HUES6 (cell line): ENCODE data around the gene ATP8B3.
A peak's percentile ranks its signal among the peaks of the same experiment; 100 is the strongest.

Source experiments
- H3K27ac ChIP-seq: 2 replicates; pipeline ENCODE4 v1.7.0; 2013; ENCODE audit warnings: low read depth, mild to moderate bottlenecking, low read length, inconsistent platforms
- H3K27me3 ChIP-seq: 2 replicates; pipeline ENCODE4 v1.6.1; 2013; ENCODE audit warnings: low read length; ENCODE audit not compliant: control insufficient read depth, insufficient read depth
- H3K36me3 ChIP-seq: 2 replicates; pipeline ENCODE4 v1.6.1; 2013; ENCODE audit warnings: low read length; ENCODE audit not compliant: control insufficient read depth, insufficient read depth
- H3K4me1 ChIP-seq: 2 replicates; pipeline ENCODE4 v1.6.1; 2013; ENCODE audit warnings: low read length; ENCODE audit not compliant: control insufficient read depth, insufficient read depth
- H3K4me3 ChIP-seq: 2 replicates; pipeline ENCODE4 v1.5.1; 2013; ENCODE audit warnings: low read depth, low read length
- H3K9ac ChIP-seq: one replicate; pipeline ENCODE4 v1.6.1; 2013; ENCODE audit warnings: mild to moderate bottlenecking, low read length
- H3K9me3 ChIP-seq: 2 replicates; pipeline ENCODE4 v1.6.1; 2013; ENCODE audit warnings: low read depth, low read length; ENCODE audit not compliant: control insufficient read depth, insufficient read depth

ATP8B3 gene

DNA sequence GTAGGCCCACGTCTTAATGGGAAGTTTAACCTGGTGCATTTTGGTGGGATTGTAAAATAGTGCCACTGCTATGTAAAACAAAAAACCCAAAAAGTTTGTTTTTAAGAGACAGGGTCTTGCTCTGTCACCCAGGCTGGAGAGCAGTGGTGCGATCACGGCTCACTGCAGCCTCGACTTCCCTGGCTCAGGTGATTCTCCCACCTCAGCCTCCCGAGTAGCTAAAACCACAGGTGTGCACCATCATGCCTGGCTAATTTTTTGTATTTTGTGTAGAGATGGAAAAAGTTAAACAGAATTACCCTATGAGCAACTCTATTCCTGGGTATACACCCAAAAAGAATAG lies 37.0 kb upstream of the ATP8B3 start:
- Histone ChIP-seq H3K9me3 (no peaks in the 10 kb centered on the region), H3K27me3 (no peaks in the 10 kb centered on the region), H3K4me3 (peak overlapping the region; percentile 12; the same call in 1 of the 2 replicates), H3K9ac (peak overlapping the region; percentile 26), H3K36me3 (no peaks in the 10 kb centered on the region), H3K4me1 (peaks cover 21% of the 10 kb centered on the region), H3K27ac (no peak overlapping the region)

DNA sequence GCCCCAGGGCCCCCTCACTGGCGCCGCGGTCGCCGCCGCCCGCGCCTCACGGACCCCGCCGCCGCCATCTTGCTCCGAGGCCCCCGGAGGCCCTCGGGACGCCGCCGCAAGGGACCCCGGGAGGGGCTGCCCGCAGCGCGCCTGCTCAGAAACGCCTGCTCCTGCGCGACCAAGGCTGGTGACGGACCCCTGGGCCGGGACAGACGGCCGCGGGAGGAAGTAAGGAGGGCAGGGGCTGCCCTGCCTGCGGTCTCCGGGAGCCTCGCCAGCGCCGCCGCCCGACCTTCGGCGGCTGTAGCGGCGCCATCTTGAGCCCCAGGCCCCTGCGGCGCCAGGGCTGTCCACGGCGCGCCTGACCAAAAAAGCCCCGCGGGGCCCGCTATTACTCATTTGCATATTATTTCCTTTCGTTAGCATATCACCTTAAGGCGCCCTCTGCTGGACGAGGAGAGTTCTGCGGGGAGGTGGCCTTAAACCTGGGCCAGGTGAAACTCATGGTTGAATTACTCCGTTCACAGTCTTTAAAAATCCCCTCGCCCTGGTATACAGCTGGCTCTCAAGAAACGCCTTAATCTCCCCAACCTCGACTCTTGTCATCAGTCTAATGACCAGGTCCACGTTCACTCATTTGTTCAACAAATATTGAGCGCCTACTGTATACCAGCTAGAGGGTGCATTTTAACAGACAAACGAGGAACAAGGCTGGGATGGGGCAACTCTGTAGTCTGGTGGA lies 36.5 kb upstream of the ATP8B3 start, which contains the start of gene REXO1:
Gene REXO1, minus strand, starts transcription at position 85 of the 733 bp plus-strand sequence. CDS start 125 bp downstream, outside the sequence.
- peaks cover 19% of the 10 kb centered on the region for H3K4me1 ChIP-seq
- no peaks in the 10 kb centered on the region for H3K36me3 ChIP-seq
- H3K9ac ChIP-seq, result peak within 1 kb of the TSS; percentile 100
- H3K9me3 ChIP-seq, result no peaks in the 10 kb centered on the region
- peak within 1 kb of the TSS; percentile 99 for H3K4me3 ChIP-seq
- H3K27me3 ChIP-seq, result no peaks in the 10 kb centered on the region
- peak within 1 kb of the TSS; percentile 100 for H3K27ac ChIP-seq

DNA sequence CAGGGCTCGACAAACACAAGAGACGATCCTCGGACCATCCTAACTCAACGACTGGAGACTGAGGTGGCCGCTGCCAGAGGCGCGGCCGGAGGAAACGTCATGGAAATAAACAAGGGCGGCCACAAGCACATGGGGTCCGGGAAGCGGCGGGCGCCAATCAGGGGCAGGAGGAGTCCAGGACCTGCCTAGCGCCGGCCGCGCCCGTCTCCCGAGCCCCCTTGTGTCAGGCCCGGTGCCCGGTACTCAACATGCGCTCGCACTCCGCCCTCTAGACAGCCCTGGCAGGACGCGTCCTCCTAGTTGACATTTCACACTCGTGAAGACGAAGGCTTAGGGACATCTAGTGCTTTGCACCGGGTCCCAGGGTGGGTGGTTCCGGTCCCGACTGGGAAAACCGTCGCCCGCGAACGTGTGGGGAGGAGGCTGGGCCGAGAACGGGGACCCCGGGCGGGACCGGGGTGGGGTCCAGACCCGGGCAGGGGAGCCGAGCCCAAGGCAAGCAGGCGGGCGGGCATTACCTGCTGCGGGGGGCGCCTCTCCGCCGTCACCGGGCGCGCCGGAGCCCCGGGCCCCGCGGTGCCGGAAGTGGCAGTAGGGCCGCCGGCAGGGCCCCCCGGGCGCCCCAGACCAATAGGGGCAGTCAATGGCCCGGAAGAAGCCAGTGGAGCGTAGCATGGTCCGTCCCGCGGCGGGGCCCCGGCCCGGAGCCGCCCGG lies 35.8 kb upstream of the ATP8B3 start:
- Histone ChIP-seq H3K27me3 (no peaks in the 10 kb centered on the region), H3K4me3 (peak overlapping the region; percentile 99), H3K27ac (peak overlapping the region; percentile 100; the same call in 1 of the 2 replicates), H3K9ac (peak overlapping the region; percentile 100), H3K36me3 (no peaks in the 10 kb centered on the region), H3K9me3 (no peaks in the 10 kb centered on the region), H3K4me1 (peaks cover 15% of the 10 kb centered on the region)

DNA sequence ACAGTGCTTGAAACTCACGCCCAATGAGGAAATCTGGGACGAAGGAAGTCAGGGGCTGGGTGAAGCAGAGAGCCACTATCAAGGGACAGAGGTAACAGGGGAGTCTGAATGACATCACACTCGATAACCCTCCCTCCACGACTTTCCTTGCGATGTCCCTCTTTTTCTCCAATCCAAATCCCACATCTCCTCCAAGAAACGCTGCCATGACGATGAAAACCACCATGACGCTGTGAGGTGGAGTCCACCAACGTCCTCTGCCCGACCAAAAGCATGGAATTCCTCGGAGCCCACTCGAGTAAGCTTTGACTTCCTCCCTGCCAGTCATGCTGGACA lies 35.2 kb upstream of the ATP8B3 start:
- H3K27me3 ChIP-seq, result no peaks in the 10 kb centered on the region
- H3K27ac ChIP-seq, result peak overlapping the region; percentile 100; the same call in 1 of the 2 replicates
- H3K4me3 ChIP-seq, result peak overlapping the region; percentile 99
- peaks cover 13% of the 10 kb centered on the region for H3K4me1 ChIP-seq
- H3K9me3 ChIP-seq, result no peaks in the 10 kb centered on the region
- peak overlapping the region; percentile 100 for H3K9ac ChIP-seq
- no peaks in the 10 kb centered on the region for H3K36me3 ChIP-seq

DNA sequence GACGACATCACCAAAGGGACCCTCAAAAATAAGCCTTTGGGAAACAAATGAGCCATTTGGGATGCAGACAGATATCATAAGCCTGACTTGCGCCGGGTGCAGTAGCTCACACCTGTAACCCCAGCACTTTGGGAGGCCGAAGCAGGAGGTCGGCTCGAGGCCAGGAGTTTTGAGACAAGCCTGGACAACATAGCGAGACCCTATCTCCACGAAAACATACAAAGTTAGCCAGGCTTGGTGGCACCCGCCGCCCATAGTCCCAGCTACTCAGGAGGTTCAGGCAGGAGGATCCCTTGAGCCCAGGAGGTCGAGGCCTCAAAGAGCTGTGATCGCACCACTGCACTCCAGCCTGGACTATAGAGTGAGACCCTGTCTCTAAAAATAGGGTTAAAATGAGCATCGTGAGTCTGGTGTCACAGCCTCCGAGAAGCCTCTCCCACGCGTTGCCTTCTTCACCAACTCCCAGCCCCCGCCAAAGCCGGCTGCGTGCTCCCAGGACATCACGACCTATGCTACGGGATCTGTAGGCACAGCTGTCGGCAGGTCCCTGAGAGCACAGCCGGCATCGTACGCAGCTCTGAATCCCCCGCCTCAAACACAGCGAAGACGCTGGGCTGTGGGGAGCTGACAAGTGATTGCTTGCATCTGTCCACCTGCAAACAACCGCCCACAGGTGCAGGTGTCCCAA lies 34.6 kb upstream of the ATP8B3 start:
- H3K27me3 ChIP-seq, result no peaks in the 10 kb centered on the region
- no peaks in the 10 kb centered on the region for H3K9me3 ChIP-seq
- no peak overlapping the region for H3K27ac ChIP-seq
- peak overlapping the region; percentile 100 for H3K9ac ChIP-seq
- H3K36me3 ChIP-seq, result no peaks in the 10 kb centered on the region
- peak overlapping the region; percentile 99 for H3K4me3 ChIP-seq
- H3K4me1 ChIP-seq, result peaks cover 10% of the 10 kb centered on the region

DNA sequence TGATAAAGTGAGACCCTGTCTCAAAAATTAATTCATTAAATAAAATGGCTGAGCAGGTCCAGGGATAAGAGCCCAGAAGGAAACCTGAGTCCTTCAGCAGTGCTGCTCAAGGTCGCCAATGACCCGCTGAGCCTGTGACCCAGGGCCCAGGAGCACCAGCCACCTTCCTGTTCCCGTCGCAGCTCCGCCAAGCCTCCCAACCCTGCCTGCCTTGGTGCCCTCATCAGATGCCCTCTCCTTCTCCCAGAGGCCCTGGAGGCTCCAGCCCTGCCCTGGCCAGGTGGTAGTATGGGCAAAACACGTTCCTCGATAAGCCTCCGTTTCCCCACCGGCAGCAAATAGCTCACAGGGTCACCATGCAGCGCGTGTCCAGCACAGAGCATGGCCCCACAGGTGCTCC lies 33.6 kb upstream of the ATP8B3 start:
- Histone ChIP-seq H3K27ac (no peak overlapping the region), H3K4me3 (no peak overlapping the region), H3K9ac (no peak overlapping the region), H3K27me3 (no peaks in the 10 kb centered on the region), H3K4me1 (peaks cover 10% of the 10 kb centered on the region), H3K36me3 (no peaks in the 10 kb centered on the region), H3K9me3 (no peaks in the 10 kb centered on the region)

DNA sequence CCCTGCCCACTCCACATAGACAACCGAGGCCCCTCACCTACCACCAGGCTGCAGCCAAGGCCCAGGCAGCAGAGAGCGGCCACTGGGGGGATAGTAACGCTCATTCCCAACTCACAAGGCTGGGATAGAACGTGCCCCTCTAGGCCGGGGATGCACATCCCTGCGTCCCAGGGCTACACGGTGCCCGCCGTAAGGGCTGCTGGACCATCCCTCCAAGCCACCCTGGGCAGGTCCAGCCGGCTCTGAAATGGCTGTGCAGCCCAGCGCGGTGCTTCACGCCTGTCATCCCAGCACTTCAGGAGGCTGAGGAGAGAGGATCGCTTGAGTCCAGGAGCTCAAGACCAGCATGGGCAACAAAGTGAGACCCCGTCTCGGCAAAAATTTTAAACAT lies 33.0 kb upstream of the ATP8B3 start:
- Histone ChIP-seq H3K27ac (no peak overlapping the region), H3K9ac (no peak overlapping the region), H3K4me3 (no peak overlapping the region), H3K36me3 (0 out of 2 replicates have a peak, but pooled peaks cover under 1% of the 10 kb centered on the region), H3K27me3 (no peaks in the 10 kb centered on the region), H3K4me1 (peaks cover 10% of the 10 kb centered on the region), H3K9me3 (no peaks in the 10 kb centered on the region)

DNA sequence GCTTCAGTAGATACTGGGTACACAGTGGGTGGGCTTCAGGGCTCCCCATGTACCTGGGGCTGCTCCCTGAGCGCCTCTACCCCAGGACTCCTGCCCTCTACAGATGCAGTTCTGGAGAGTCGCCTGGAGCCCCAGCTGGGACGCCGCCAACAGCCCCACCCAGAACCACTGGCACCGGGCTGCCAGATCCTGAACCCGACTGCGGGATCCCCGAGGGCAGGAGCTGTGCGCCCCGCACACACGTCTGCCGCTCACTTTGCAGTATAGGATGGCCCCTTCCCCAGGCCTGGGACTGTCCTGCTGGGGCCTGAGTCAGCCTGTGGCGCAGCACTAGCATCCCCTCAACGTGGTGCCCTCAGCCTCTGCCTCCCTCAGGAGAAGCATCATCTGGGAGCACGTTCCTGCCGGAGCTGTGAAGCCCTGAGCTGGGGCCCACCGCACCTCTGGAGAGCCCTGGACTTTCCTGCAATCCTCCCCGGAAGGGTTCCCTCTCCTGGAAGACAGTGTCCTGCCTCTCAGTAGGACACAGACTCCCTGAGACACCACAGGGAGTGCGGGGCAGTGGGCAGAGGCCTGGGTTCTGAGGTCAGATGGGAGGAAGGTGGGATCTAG lies 32.5 kb upstream of the ATP8B3 start:
- Histone ChIP-seq H3K4me1 (peaks cover 10% of the 10 kb centered on the region), H3K9ac (no peak overlapping the region), H3K27ac (no peak overlapping the region), H3K27me3 (no peaks in the 10 kb centered on the region), H3K4me3 (no peak overlapping the region), H3K9me3 (no peaks in the 10 kb centered on the region), H3K36me3 (peaks cover 6% of the 10 kb centered on the region; the same call in 1 of the 2 replicates)

DNA sequence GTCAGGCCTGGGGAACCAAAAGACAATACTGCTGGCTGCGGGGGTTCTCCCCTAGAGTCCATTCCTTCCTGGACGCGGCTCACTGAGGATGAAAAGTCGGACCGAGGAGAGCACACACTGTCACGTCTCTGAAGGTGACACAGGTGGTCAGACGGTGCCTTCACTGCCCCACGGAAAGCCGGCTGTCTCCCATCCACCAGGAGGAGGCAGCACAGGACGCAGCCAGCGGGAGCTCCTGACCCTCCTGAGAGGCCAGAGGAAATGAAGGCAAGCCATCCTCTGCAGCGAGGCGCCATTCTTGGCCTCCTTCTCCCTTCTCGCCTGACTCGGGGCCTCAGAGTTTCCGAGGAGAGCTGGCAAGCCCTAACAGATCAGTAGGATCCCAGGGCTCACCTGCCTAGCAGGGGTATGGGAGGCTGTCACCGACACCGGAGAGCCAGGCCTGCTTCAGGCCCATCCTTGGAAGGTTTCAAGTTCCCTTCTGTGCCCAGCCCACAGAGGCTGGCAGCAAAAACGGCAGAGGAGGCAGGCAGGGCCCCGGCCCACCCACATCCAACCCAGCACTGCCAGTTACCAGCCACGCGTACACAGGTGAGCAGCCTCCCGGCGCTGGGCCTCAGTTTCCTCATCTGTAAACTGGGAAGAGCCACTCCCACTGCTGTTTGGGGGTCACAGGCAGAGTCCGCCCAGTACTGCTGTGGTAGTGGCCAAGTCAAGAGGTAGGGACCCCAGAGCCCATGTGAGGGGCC lies 31.7 kb upstream of the ATP8B3 start:
- Histone ChIP-seq H3K27me3 (no peaks in the 10 kb centered on the region), H3K36me3 (peaks cover 7% of the 10 kb centered on the region; the same call in 1 of the 2 replicates), H3K9me3 (no peaks in the 10 kb centered on the region), H3K4me3 (no peak overlapping the region), H3K4me1 (peaks cover 10% of the 10 kb centered on the region), H3K9ac (no peak overlapping the region), H3K27ac (no peak overlapping the region)

DNA sequence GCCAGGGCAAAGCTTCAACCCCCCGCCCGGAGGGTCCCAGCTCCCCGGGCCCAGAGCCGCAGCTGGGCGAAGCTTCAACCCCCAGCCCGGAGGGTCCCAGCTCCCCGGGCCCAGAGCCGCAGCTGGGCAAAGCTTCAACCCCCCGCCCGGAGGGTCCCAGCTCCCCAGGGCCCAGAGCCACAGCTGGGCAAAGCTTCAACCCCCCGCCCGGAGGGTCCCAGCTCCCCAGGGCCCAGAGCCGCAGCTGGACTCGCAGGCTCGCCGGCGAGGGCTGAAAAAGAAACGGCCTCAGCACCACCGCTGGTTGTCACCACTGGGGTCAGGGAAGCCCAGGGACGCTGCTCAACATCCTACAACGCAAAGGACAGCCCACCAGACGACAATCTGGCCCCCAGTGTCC lies 31.0 kb upstream of the ATP8B3 start:
- Histone ChIP-seq H3K4me1 (peaks cover 10% of the 10 kb centered on the region), H3K36me3 (peaks cover 7% of the 10 kb centered on the region), H3K27ac (no peak overlapping the region)

More for the DNA sequence above, 31.0 kb upstream of the ATP8B3 start:
- no peaks in the 10 kb centered on the region for H3K9me3 ChIP-seq
- no peak overlapping the region for H3K4me3 ChIP-seq
- no peak overlapping the region for H3K9ac ChIP-seq
- no peaks in the 10 kb centered on the region for H3K27me3 ChIP-seq
